Stimulated activated naive CD4-positive, alpha-beta T cell (primary cell): ENCODE data around the gene C17orf75.
"Not testable (repeated sequence)": the region's sequence is repeated elsewhere in the genome, so short reads cannot be mapped to it uniquely, and the experiment has no call there.

ENCODE experiments used
- DNase-seq, 6 experiments: peaks; one replicate each; lab custom pipeline; 2025; lab: John Stamatoyannopoulos, UW

The C17orf75 gene

GRCh38 chr17:32342603-32343325 lies 791 bp upstream of the C17orf75 start:
- no peak for DNase-seq

GRCh38 chr17:32341141-32341856 lies 674 bp downstream of the C17orf75 start:
- peak; percentile 38 to 73 (median 49) for DNase-seq

- DNase-seq, result no peak
Measured at GRCh38 chr17:32335687-32336086, 6.3 kb downstream of the C17orf75 start.

- DNase-seq, result no peak
Measured at GRCh38 chr17:32335046-32335445, 6.9 kb downstream of the C17orf75 start.

GRCh38 chr17:32333187-32333586 lies 8.8 kb downstream of the C17orf75 start:
- no peak for DNase-seq

GRCh38 chr17:32331243-32332040 lies 10.5 kb downstream of the C17orf75 start:
- no peak for DNase-seq

- no peak for DNase-seq
Measured at GRCh38 chr17:32330147-32330546, 11.8 kb downstream of the C17orf75 start.

- DNase-seq, result no peak
Measured at GRCh38 chr17:32327911-32328310, 14.1 kb downstream of the C17orf75 start.

GRCh38 chr17:32323811-32324491 lies 18.0 kb downstream of the C17orf75 start:
- DNase-seq, result peak in 2 of 6 experiments; percentile 8 to 15

- no peak for DNase-seq
Measured at GRCh38 chr17:32323046-32323445, 18.9 kb downstream of the C17orf75 start.

- DNase-seq, result no peak
Measured at GRCh38 chr17:32320847-32321246, 21.1 kb downstream of the C17orf75 start.

GRCh38 chr17:32320080-32320479 lies 21.9 kb downstream of the C17orf75 start:
- not testable (repeated sequence) for DNase-seq

- peak; percentile 27 to 62 (median 60) for DNase-seq
Measured at GRCh38 chr17:32319548-32319905, 22.4 kb downstream of the C17orf75 start.

GRCh38 chr17:32318071-32318470 lies 23.9 kb downstream of the C17orf75 start:
- no peak for DNase-seq

- no peak for DNase-seq
Measured at GRCh38 chr17:32317353-32317752, 24.6 kb downstream of the C17orf75 start.

GRCh38 chr17:32316653-32317052 lies 25.3 kb downstream of the C17orf75 start:
- DNase-seq, result not testable (repeated sequence)

GRCh38 chr17:32315171-32315570 lies 26.8 kb downstream of the C17orf75 start:
- no peak for DNase-seq

GRCh38 chr17:32314636-32315035 lies 27.3 kb downstream of the C17orf75 start:
- no peak for DNase-seq

- DNase-seq, result no peak
Measured at GRCh38 chr17:32311028-32311536, 30.9 kb downstream of the C17orf75 start.

- DNase-seq, result no peak
Measured at GRCh38 chr17:32307658-32308057, 34.3 kb downstream of the C17orf75 start.

GRCh38 chr17:32305049-32305448 lies 36.9 kb downstream of the C17orf75 start:
- no peak for DNase-seq

GRCh38 chr17:32303781-32304288 lies 38.1 kb downstream of the C17orf75 start:
- no peak for DNase-seq
